A673 (cell line): ENCODE results near the gene VEGFB. TPM values are rescaled to one million over a fixed set of nuclear protein-coding genes. Genes with fewer than 3 reads are reported as not detected.

ENCODE experiments used
- BruUV-seq: library from RNA; stranded (reverse); fragments of 400-500 nt; replicated peaks from 2 replicates; lab custom pipeline; 2021; lab: Mats Ljungman, UMichigan
- CTCF ChIA-PET: fragments of 300-600 bp; sonication (Branson Sonifier 250); formaldehyde crosslinking; loops from one replicate; lab custom pipeline; 2022; ENCODE audit warnings: antibody characterized with exemption; lab: Charles Lee
- POLR2A ChIA-PET: fragments of 300-600 bp; sonication (Branson Sonifier 250); formaldehyde crosslinking; loops from one replicate; lab custom pipeline; 2022; ENCODE audit warnings: antibody characterized with exemption; ENCODE audit not compliant: low non-redundant PET; lab: Charles Lee
- DNase-seq: peaks from one replicate; pipeline ENCODE4 v3.0.0-alpha.2; 2015; ENCODE audit warnings: low spot score
- H3K27ac ChIP-seq: fragments of 200-600 bp; sonication (generic); 2 replicates; pipeline ENCODE4 v1.5.1; 2016; ENCODE audit warnings: mixed run types, low read depth, mild to moderate bottlenecking, mixed read lengths, antibody characterized with exemption, low read length; ENCODE audit not compliant: poor library complexity, severe bottlenecking
- H3K27me3 ChIP-seq: fragments of 200-600 bp; sonication (generic); replicated peaks from 2 replicates; pipeline ENCODE4 v1.6.1; 2017; ENCODE audit warnings: mixed run types, low read depth, mild to moderate bottlenecking, mixed read lengths, antibody characterized with exemption, low read length; ENCODE audit not compliant: insufficient read depth, poor library complexity
- H3K36me3 ChIP-seq: fragments of 200-600 bp; sonication (generic); 2 replicates; pipeline ENCODE4 v1.6.1; 2016; ENCODE audit warnings: mixed run types, mild to moderate bottlenecking, mixed read lengths, antibody characterized with exemption, low read length; ENCODE audit not compliant: insufficient read depth, poor library complexity, severe bottlenecking
- H3K4me1 ChIP-seq: fragments of 200-600 bp; sonication (generic); 2 replicates; pipeline ENCODE4 v1.6.1; 2017; ENCODE audit warnings: mixed run types, mild to moderate bottlenecking, mixed read lengths, antibody characterized with exemption, low read length; ENCODE audit not compliant: insufficient read depth, poor library complexity, severe bottlenecking
- H3K4me3 ChIP-seq: fragments of 200-600 bp; sonication (generic); 2 replicates; pipeline ENCODE4 v1.5.1; 2016; ENCODE audit warnings: low read depth, mixed run types, mild to moderate bottlenecking, mixed read lengths, low read length; ENCODE audit not compliant: poor library complexity, severe bottlenecking
- H3K9me3 ChIP-seq: fragments of 200-600 bp; sonication (generic); 2 replicates; pipeline ENCODE4 v1.6.1; 2016; ENCODE audit warnings: mixed run types, low read depth, mild to moderate bottlenecking, mixed read lengths, antibody characterized with exemption, low read length; ENCODE audit not compliant: poor library complexity, severe bottlenecking
- EZH2 ChIP-seq: fragments of 200-600 bp; sonication (generic); IDR thresholded peaks from 2 replicates; pipeline ENCODE4 v1.6.1; 2017; ENCODE audit warnings: borderline replicate concordance, low read depth, mild to moderate bottlenecking, mixed read lengths, antibody characterized with exemption, low read length; ENCODE audit not compliant: poor library complexity, severe bottlenecking
- intact Hi-C: fragments of 100-400 bp; cut with micrococcal nuclease; formaldehyde crosslinking; loops from one replicate; pipeline ENCODE4 v1.10.0; 2022; ENCODE audit not compliant: unreplicated experiment
- total RNA-seq: library from RNA; stranded (reverse); gene quantifications from 2 replicates; pipeline ENCODE4 v1.2.3, GENCODE V29; 2021
- TF ChIP-seq, protein P1 (sequence below): fragments of 300-800, 200-600 bp; sonication (generic); conservative IDR thresholded peaks from 2 replicates; pipeline ENCODE4 v1.5.1; 2017; ENCODE audit warnings: low read depth, mild to moderate bottlenecking, antibody characterized with exemption, low read length, moderate library complexity, mixed read lengths

VEGFB gene
- total RNA-seq, 1 experiment from 2014 or later, result 93.3 TPM

- CTCF ChIA-PET, result no interaction called here
- intact Hi-C loops, result no loop called here
- Histone ChIP-seq H3K27me3 (no peaks in the 10 kb centered on the region), H3K4me3 (no peak overlapping the region), H3K4me1 (peaks cover 14% of the 10 kb centered on the region), H3K36me3 (peaks cover 48% of the 10 kb centered on the region), H3K9me3 (no peaks in the 10 kb centered on the region), H3K27ac (no peak overlapping the region)
- no peak for DNase-seq
- POLR2A ChIA-PET, result no interaction called here
- TF ChIP-seq EZH2, result no peak
- TF ChIP-seq, protein P1, sequence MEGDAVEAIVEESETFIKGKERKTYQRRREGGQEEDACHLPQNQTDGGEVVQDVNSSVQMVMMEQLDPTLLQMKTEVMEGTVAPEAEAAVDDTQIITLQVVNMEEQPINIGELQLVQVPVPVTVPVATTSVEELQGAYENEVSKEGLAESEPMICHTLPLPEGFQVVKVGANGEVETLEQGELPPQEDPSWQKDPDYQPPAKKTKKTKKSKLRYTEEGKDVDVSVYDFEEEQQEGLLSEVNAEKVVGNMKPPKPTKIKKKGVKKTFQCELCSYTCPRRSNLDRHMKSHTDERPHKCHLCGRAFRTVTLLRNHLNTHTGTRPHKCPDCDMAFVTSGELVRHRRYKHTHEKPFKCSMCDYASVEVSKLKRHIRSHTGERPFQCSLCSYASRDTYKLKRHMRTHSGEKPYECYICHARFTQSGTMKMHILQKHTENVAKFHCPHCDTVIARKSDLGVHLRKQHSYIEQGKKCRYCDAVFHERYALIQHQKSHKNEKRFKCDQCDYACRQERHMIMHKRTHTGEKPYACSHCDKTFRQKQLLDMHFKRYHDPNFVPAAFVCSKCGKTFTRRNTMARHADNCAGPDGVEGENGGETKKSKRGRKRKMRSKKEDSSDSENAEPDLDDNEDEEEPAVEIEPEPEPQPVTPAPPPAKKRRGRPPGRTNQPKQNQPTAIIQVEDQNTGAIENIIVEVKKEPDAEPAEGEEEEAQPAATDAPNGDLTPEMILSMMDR, result no peak
- no TSS peak for BruUV-seq
Measured at GRCh38 chr11:64219354-64219684, 15.1 kb upstream of the VEGFB start.

GRCh38 chr11:64219755-64220154 is 14.6 kb upstream of the VEGFB start:
- POLR2A ChIA-PET, result no interaction called here
- Histone ChIP-seq H3K27me3 (no peaks in the 10 kb centered on the region), H3K36me3 (peaks cover 52% of the 10 kb centered on the region), H3K9me3 (no peaks in the 10 kb centered on the region), H3K4me3 (no peak overlapping the region), H3K4me1 (peaks cover 11% of the 10 kb centered on the region), H3K27ac (no peak overlapping the region)
- no TSS peak for BruUV-seq
- DNase-seq, result no peak
- TF ChIP-seq, protein P1, result no peak
- TF ChIP-seq EZH2, result no peak
- intact Hi-C loops, result no loop called here
- CTCF ChIA-PET, result no interaction called here

DNA sequence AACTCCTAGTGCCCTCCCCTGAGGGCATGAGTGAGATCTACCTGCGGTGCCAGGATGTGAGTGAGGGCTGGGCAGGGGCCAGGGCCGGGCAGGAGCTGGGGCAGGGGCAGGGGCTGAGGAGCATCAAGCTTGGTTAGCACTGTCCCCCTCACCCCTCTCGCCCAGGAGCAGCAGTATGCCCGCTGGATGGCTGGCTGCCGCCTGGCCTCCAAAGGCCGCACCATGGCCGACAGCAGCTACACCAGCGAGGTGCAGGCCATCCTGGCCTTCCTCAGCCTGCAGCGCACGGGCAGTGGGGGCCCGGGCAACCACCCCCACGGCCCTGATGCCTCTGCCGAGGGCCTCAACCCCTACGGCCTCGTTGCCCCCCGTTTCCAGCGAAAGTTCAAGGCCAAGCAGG is 14.1 kb upstream of the VEGFB start:
- H3K9me3 ChIP-seq, result no peaks in the 10 kb centered on the region
- no peak overlapping the region for H3K27ac ChIP-seq
- no peak for DNase-seq
- no peaks in the 10 kb centered on the region for H3K27me3 ChIP-seq
- CTCF ChIA-PET, result no interaction called here
- POLR2A ChIA-PET, result no interaction called here
- intact Hi-C loops, result no loop called here
- peaks cover 10% of the 10 kb centered on the region for H3K4me1 ChIP-seq
- no peak overlapping the region for H3K4me3 ChIP-seq
- BruUV-seq, result no TSS peak
- TF ChIP-seq, protein P1, result no peak
- no peak for TF ChIP-seq EZH2
- peaks cover 47% of the 10 kb centered on the region for H3K36me3 ChIP-seq
